DND-41 (cell line): ENCODE results near the gene TCF23.

Experiments used
- ATAC-seq: fragments of 200-7000 bp; cut with Tn5 transposase; 3 replicates; pipeline ENCODE4 v1.9.1; 2021; ENCODE audit warnings: low read depth; ENCODE audit not compliant: insufficient read depth
- DNase-seq: peaks from one replicate; pipeline ENCODE4 v3.0.0-alpha.2; 2020
- H2AFZ ChIP-seq: 2 replicates; pipeline ENCODE4 v1.6.0; 2012; ENCODE audit warnings: low read depth, low read length
- H3K27ac ChIP-seq: 2 replicates; pipeline ENCODE4 v1.5.1; 2012; ENCODE audit warnings: low read length, inconsistent platforms
- H3K27me3 ChIP-seq: fragments of 200-600 bp; sonication (generic); 2 replicates; pipeline ENCODE4 v1.6.0; 2012; ENCODE audit warnings: low read length, mild to moderate bottlenecking, inconsistent platforms; ENCODE audit not compliant: insufficient read depth, poor library complexity
- H3K36me3 ChIP-seq: 2 replicates; pipeline ENCODE4 v1.5.1; 2012; ENCODE audit warnings: low read length, inconsistent platforms; ENCODE audit not compliant: insufficient read depth
- H3K4me1 ChIP-seq: 2 replicates; pipeline ENCODE4 v1.5.1; 2012; ENCODE audit warnings: mild to moderate bottlenecking, low read length; ENCODE audit not compliant: insufficient read depth
- H3K4me2 ChIP-seq: 2 replicates; pipeline ENCODE4 v1.6.0; 2012; ENCODE audit warnings: mild to moderate bottlenecking, moderate library complexity, low read length, inconsistent platforms; ENCODE audit not compliant: insufficient read depth
- H3K4me3 ChIP-seq, 2 experiments: fragments of 200-600 bp in 1 of 2; shearing (Covaris generic) in 1 of 2; 2 replicates each; pipeline ENCODE4 v1.5.1; 2012 to 2016; ENCODE audit warnings: inconsistent platforms in 2 of 2, low read length in 2 of 2, mild to moderate bottlenecking in 2 of 2, low read depth in 1 of 2, moderate library complexity in 1 of 2
- H3K79me2 ChIP-seq: 2 replicates; pipeline ENCODE4 v1.6.0; 2012; ENCODE audit warnings: low read length, inconsistent platforms; ENCODE audit not compliant: insufficient read depth
- H3K9ac ChIP-seq: 2 replicates; pipeline ENCODE4 v1.6.0; 2012; ENCODE audit warnings: low read depth, mild to moderate bottlenecking, inconsistent platforms, low read length, moderate library complexity
- H3K9me3 ChIP-seq: 2 replicates; pipeline ENCODE4 v1.5.1; 2012; ENCODE audit warnings: low read length, moderate library complexity, mild to moderate bottlenecking, inconsistent platforms; ENCODE audit not compliant: insufficient read depth, severe bottlenecking
- H4K20me1 ChIP-seq: 2 replicates; pipeline ENCODE4 v1.6.0; 2012; ENCODE audit warnings: low read length; ENCODE audit not compliant: insufficient read depth
- EZH2 ChIP-seq: IDR thresholded peaks from 3 replicates; pipeline ENCODE4 v1.6.1; 2012; ENCODE audit warnings: borderline replicate concordance, low read depth, mild to moderate bottlenecking, moderate library complexity, low read length, inconsistent platforms; ENCODE audit not compliant: severe bottlenecking
- TF ChIP-seq, protein P1 (sequence below): IDR thresholded peaks from 2 replicates; pipeline ENCODE4 v1.5.1; 2012; ENCODE audit warnings: borderline replicate concordance, low read length, moderate library complexity, mild to moderate bottlenecking; ENCODE audit not compliant: poor library complexity, severe bottlenecking; ENCODE audit errors: extremely low read depth

The TCF23 gene

DNA sequence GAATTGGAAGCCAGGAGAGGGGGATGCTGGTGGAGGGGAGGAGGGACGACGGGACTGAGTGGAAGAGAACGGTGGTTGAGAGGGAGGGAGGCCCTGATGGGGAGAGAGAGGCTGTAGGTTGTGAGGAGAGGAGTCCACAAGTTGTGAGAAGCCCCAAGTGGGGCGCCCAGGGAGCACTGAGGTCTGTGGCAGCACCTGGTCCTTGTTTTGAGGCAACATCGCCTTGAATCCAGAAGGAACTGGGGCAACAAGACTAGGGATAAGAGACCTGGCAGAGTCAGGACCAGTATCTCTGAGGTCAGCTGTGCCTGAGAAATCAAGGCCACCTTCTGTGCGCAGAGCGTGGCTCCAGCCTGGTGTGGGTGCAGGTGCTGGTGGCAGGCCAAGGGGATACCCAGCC, 10.7 kb upstream of the TCF23 start:
- Histone ChIP-seq H3K4me3 (no peak overlapping the region), H4K20me1 (peaks cover 9% of the 10 kb centered on the region), H3K79me2 (peaks cover 13% of the 10 kb centered on the region), H3K4me2 (no peak overlapping the region), H3K36me3 (peaks cover under 1% of the 10 kb centered on the region; the same call in 1 of the 2 replicates), H3K9ac (no peak overlapping the region), H3K27ac (no peak overlapping the region), H3K4me1 (peaks cover 16% of the 10 kb centered on the region), H3K9me3 (no peaks in the 10 kb centered on the region), H3K27me3 (peaks cover 2% of the 10 kb centered on the region), H2AFZ (no peak overlapping the region)
- DNase-seq: no peak
- no peak for ATAC-seq
- no peak for TF ChIP-seq EZH2
- TF ChIP-seq, protein P1, sequence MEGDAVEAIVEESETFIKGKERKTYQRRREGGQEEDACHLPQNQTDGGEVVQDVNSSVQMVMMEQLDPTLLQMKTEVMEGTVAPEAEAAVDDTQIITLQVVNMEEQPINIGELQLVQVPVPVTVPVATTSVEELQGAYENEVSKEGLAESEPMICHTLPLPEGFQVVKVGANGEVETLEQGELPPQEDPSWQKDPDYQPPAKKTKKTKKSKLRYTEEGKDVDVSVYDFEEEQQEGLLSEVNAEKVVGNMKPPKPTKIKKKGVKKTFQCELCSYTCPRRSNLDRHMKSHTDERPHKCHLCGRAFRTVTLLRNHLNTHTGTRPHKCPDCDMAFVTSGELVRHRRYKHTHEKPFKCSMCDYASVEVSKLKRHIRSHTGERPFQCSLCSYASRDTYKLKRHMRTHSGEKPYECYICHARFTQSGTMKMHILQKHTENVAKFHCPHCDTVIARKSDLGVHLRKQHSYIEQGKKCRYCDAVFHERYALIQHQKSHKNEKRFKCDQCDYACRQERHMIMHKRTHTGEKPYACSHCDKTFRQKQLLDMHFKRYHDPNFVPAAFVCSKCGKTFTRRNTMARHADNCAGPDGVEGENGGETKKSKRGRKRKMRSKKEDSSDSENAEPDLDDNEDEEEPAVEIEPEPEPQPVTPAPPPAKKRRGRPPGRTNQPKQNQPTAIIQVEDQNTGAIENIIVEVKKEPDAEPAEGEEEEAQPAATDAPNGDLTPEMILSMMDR: no peak

DNA sequence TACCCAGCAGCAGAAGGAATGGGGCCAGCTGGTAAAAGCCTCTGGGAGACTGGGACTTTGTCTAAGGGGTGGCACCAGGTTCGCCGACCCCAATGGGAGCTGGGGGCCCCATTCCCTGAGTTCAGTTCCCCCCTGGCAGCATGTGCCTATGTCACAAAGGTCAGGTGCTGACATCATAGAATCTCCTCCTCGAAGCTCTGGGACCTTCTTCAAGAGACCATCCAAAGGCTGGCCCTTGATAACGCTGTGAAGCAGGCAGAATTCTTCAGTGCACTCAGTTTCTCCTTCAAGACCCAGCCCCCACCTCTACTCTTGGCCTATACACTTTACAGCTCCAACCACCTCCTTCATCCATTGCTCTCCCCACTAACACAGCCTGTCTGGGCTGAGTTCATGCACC, 9.5 kb upstream of the TCF23 start, which contains the start of gene PRR30:
PRR30 (minus strand) TSS at position 101 of the 400 bp plus-strand sequence. CDS start 1,081 bp downstream, outside the sequence.
- H3K27me3 ChIP-seq: peaks cover 6% of the 10 kb centered on the region

DNA sequence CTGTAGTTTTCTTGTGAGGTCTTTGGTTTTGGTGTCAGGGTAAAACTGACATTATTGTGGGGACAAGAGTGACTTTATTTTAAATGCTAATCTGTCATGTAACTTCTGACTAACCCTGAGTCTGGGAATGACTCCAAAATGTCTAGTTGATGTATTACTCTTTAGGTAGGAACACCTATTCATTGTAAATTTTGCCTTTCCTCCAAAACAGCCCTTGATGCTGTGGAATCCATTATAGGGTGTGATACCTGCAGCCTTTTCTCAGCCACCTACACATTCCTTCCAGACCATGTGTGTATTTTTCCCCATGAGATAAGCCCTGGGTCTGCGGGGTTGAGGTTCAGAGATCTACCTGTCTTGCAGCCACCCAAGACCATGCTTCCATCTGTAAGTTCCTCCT, 5.5 kb upstream of the TCF23 start:
- no peaks in the 10 kb centered on the region for H3K36me3 ChIP-seq
- no peak for TF ChIP-seq EZH2
- TF ChIP-seq, protein P1: no peak

More for the DNA sequence above, 9.5 kb upstream of the TCF23 start, which contains the start of gene PRR30:
- Histone ChIP-seq H3K36me3 (no peaks in the 10 kb centered on the region), H2AFZ (peak within 1 kb of the TSS; percentile 10; the same call in 1 of the 2 replicates), H3K79me2 (peaks cover under 1% of the 10 kb centered on the region), H4K20me1 (no peaks in the 10 kb centered on the region), H3K9me3 (no peaks in the 10 kb centered on the region), H3K4me1 (peaks cover 8% of the 10 kb centered on the region), H3K4me2 (no peak within 1 kb of the TSS), H3K4me3 (no peak within 1 kb of the TSS), H3K9ac (no peak within 1 kb of the TSS), H3K27ac (no peak within 1 kb of the TSS)
- ATAC-seq (no peak), DNase-seq (no peak)
- no peak for TF ChIP-seq EZH2
- TF ChIP-seq, protein P1: no peak

DNA sequence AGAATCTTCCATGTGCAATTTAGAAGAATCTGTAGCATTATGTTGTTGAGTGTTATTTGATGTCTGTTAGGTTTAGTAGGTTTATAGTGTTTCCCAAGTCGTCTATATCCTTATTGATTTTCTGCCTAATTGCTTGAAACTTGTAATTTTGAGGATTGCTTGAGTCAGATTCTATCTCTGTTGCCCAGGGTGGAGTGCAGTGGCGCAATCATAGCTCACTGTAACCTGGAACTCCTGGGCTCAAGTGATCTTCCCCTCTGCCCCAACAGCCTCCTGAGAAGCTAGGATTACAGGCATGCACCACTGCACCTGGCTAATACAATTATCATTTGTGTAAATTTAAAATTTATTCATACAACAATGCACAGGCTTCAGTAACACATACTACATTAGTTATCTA, 3.1 kb upstream of the TCF23 start:
- no peaks in the 10 kb centered on the region for H3K79me2 ChIP-seq
- H3K4me2 ChIP-seq: no peak overlapping the region
- no peaks in the 10 kb centered on the region for H4K20me1 ChIP-seq
- H3K4me3 ChIP-seq: no peak overlapping the region
- no peak overlapping the region for H2AFZ ChIP-seq
- no peak overlapping the region for H3K27ac ChIP-seq
- no peak overlapping the region for H3K9ac ChIP-seq
- no peaks in the 10 kb centered on the region for H3K4me1 ChIP-seq
- H3K9me3 ChIP-seq: no peaks in the 10 kb centered on the region
- ATAC-seq: no peak
- no peaks in the 10 kb centered on the region for H3K36me3 ChIP-seq
- DNase-seq: no peak
- TF ChIP-seq EZH2: no peak
- TF ChIP-seq, protein P1: no peak
- H3K27me3 ChIP-seq: peaks cover 4% of the 10 kb centered on the region

More for the DNA sequence above, 5.5 kb upstream of the TCF23 start:
- no peaks in the 10 kb centered on the region for H3K4me1 ChIP-seq
- no peak for DNase-seq
- no peak overlapping the region for H3K27ac ChIP-seq
- no peaks in the 10 kb centered on the region for H4K20me1 ChIP-seq
- no peak overlapping the region for H2AFZ ChIP-seq
- no peaks in the 10 kb centered on the region for H3K9me3 ChIP-seq
- H3K79me2 ChIP-seq: no peaks in the 10 kb centered on the region
- peaks cover 6% of the 10 kb centered on the region for H3K27me3 ChIP-seq
- no peak for ATAC-seq
- H3K9ac ChIP-seq: no peak overlapping the region
- H3K4me2 ChIP-seq: no peak overlapping the region
- H3K4me3 ChIP-seq: no peak overlapping the region
